Hepatocyte (in vitro differentiated cells): ENCODE measurements around the gene AQP7. TPM values are rescaled to one million over a fixed set of nuclear protein-coding genes. Genes with fewer than 3 reads are reported as not detected.
"Not testable (repeated sequence)": the region's sequence is repeated elsewhere in the genome, so short reads cannot be mapped to it uniquely, and the experiment has no call there.

Source experiments
- DNase-seq: peaks from one replicate; pipeline ENCODE4 v3.0.0-alpha.2; 2016; ENCODE audit warnings: low spot score
- H2AFZ ChIP-seq: fragments of 200-600 bp; sonication (generic); 2 replicates; pipeline ENCODE4 v1.6.0; 2016; ENCODE audit warnings: antibody characterized with exemption, mild to moderate bottlenecking
- H3K27ac ChIP-seq: fragments of 200-600 bp; sonication (generic); 2 replicates; pipeline ENCODE4 v1.5.1; 2016; ENCODE audit warnings: mild to moderate bottlenecking
- H3K27me3 ChIP-seq: fragments of 200-600 bp; sonication (generic); 2 replicates; pipeline ENCODE4 v1.6.1; 2016
- H3K36me3 ChIP-seq: fragments of 200-600 bp; sonication (generic); replicated peaks from 2 replicates; pipeline ENCODE4 v1.5.1; 2016; ENCODE audit warnings: low read depth; ENCODE audit not compliant: insufficient read depth
- H3K4me1 ChIP-seq: fragments of 200-600 bp; sonication (generic); 2 replicates; pipeline ENCODE4 v1.5.1; 2016; ENCODE audit warnings: mild to moderate bottlenecking, moderate library complexity; ENCODE audit not compliant: insufficient read depth
- H3K4me2 ChIP-seq: fragments of 200-600 bp; sonication (generic); 2 replicates; pipeline ENCODE4 v1.6.0; 2016
- H3K4me3 ChIP-seq: fragments of 200-600 bp; sonication (generic); 2 replicates; pipeline ENCODE4 v1.5.1; 2016; ENCODE audit warnings: mild to moderate bottlenecking
- H3K79me2 ChIP-seq: fragments of 200-600 bp; sonication (generic); 2 replicates; pipeline ENCODE4 v1.6.0; 2017; ENCODE audit warnings: mild to moderate bottlenecking
- H3K9me2 ChIP-seq: fragments of 200-600 bp; sonication (generic); replicated peaks from 2 replicates; pipeline ENCODE4 v1.6.0; 2017; ENCODE audit warnings: mild to moderate bottlenecking; ENCODE audit not compliant: insufficient read depth
- H3K9me3 ChIP-seq: fragments of 200-600 bp; sonication (generic); 2 replicates; pipeline ENCODE4 v1.5.1; 2016; ENCODE audit warnings: low read depth, mild to moderate bottlenecking
- H4K20me1 ChIP-seq: fragments of 200-600 bp; sonication (generic); 2 replicates; pipeline ENCODE4 v1.6.0; 2016; ENCODE audit warnings: mild to moderate bottlenecking; ENCODE audit not compliant: insufficient read depth, poor library complexity, severe bottlenecking
- CTCF ChIP-seq: fragments of 200-600 bp; sonication (generic); IDR thresholded peaks from 2 replicates; pipeline ENCODE4 v1.5.1; 2016; ENCODE audit warnings: antibody characterized with exemption, mild to moderate bottlenecking; ENCODE audit not compliant: poor library complexity
- EZH2 ChIP-seq: fragments of 200-600 bp; sonication (generic); IDR thresholded peaks from 2 replicates; pipeline ENCODE4 v1.6.1; 2016; ENCODE audit warnings: antibody characterized with exemption, mild to moderate bottlenecking, borderline replicate concordance
- EZH2phosphoT487 ChIP-seq: fragments of 200-600 bp; sonication (generic); IDR thresholded peaks from one replicate; pipeline ENCODE4 v1.6.1; 2018; ENCODE audit warnings: antibody characterized with exemption, mild to moderate bottlenecking, low read depth, moderate library complexity; ENCODE audit not compliant: unreplicated experiment, severe bottlenecking
- WGBS: methylation state at CpG from one replicate; pipeline ENCODE4 v1.1.6; 2016; ENCODE audit warnings: low lambda C conversion rate; ENCODE audit errors: missing lambda C conversion rate; 5-methylcytosine and 5-hydroxymethylcytosine counted together
- polyA plus RNA-seq: library from polyadenylated mRNA; unstranded; fragments of >200 nt; fragmentation: Nextera tagmentation; extraction: Ambion mirVana; gene quantifications from 2 replicates; pipeline ENCODE4 v1.2.1, GENCODE V29; 2016
- total RNA-seq: library from RNA; depleted of rRNA; stranded (reverse); fragments of >200 nt; gene quantifications from 2 replicates; pipeline ENCODE4 v1.2.3, GENCODE V29; 2014

Gene AQP7
- total and polyA plus RNA-seq, 2 experiments from 2014 or later, result 11.2 to 16.6 TPM

- Histone ChIP-seq H3K9me2 (no peaks in the 10 kb centered on the region), H3K9me3 (no peaks in the 10 kb centered on the region), H3K4me3 (no peak overlapping the region), H3K4me2 (no peak overlapping the region), H3K27me3 (no peaks in the 10 kb centered on the region), H3K79me2 (no peaks in the 10 kb centered on the region), H2AFZ (no peak overlapping the region), H3K4me1 (no peaks in the 10 kb centered on the region), H4K20me1 (no peaks in the 10 kb centered on the region), H3K27ac (no peak overlapping the region), H3K36me3 (no peaks in the 10 kb centered on the region)
- WGBS, result 88% methylated on average over 7 of the region's 7 CpGs
- no peak for DNase-seq
- TF ChIP-seq CTCF (no peak), EZH2 (no peak), EZH2phosphoT487 (no peak)
Measured at GRCh38 chr9:33426843-33427293, 24.5 kb upstream of the AQP7 start.

- no peaks in the 10 kb centered on the region for H4K20me1 ChIP-seq
- H3K79me2 ChIP-seq, result no peaks in the 10 kb centered on the region
- DNase-seq, result no peak
- H3K27me3 ChIP-seq, result no peaks in the 10 kb centered on the region
- TF ChIP-seq EZH2 (no peak), EZH2phosphoT487 (no peak), CTCF (no peak)
- 70% methylated on average over 4 of the region's 4 CpGs for WGBS
- H3K9me3 ChIP-seq, result no peaks in the 10 kb centered on the region
- no peaks in the 10 kb centered on the region for H3K9me2 ChIP-seq
- peak overlapping the region; percentile 31 for H3K27ac ChIP-seq
- H2AFZ ChIP-seq, result no peak overlapping the region
- no peaks in the 10 kb centered on the region for H3K4me1 ChIP-seq
- H3K4me3 ChIP-seq, result no peak overlapping the region
- no peaks in the 10 kb centered on the region for H3K36me3 ChIP-seq
- no peak overlapping the region for H3K4me2 ChIP-seq
Measured at GRCh38 chr9:33425128-33425533, 22.8 kb upstream of the AQP7 start.

- DNase-seq, H3K27me3 ChIP-seq, H3K4me1 ChIP-seq, H2AFZ ChIP-seq, H3K9me2 ChIP-seq, H3K9me3 ChIP-seq, H3K36me3 ChIP-seq, H3K79me2 ChIP-seq, H3K27ac ChIP-seq, H3K4me2 ChIP-seq, H3K4me3 ChIP-seq, H4K20me1 ChIP-seq: not testable (repeated sequence)
- WGBS, result 100% methylated on average over 6 of the region's 6 CpGs
Measured at GRCh38 chr9:33424492-33424891, 22.1 kb upstream of the AQP7 start.

- H2AFZ ChIP-seq, H3K4me2 ChIP-seq, H3K27me3 ChIP-seq, H3K4me3 ChIP-seq, H3K79me2 ChIP-seq, H3K9me2 ChIP-seq, H3K4me1 ChIP-seq, H3K36me3 ChIP-seq, H3K9me3 ChIP-seq, H3K27ac ChIP-seq, DNase-seq, H4K20me1 ChIP-seq: not testable (repeated sequence)
- 74% methylated on average over 7 of the region's 7 CpGs for WGBS
Measured at GRCh38 chr9:33424043-33424442, 21.7 kb upstream of the AQP7 start.
